Nephron (organoid): ENCODE data around the gene SLC22A31.
"Not testable (repeated sequence)": the region's sequence is repeated elsewhere in the genome, so short reads cannot be mapped to it uniquely, and the experiment has no call there.

Source experiments
- H3K27ac Mint-ChIP-seq, 3 experiments: 2 replicates each; pipeline ENCODE4 v1.8.0; 2020; ENCODE audit warnings: mixed read lengths in 3 of 3, mild to moderate bottlenecking in 2 of 3, moderate library complexity in 1 of 3
- H3K27me3 Mint-ChIP-seq: 2 replicates; pipeline ENCODE4 v1.8.0; 2021; ENCODE audit warnings: low read depth, mild to moderate bottlenecking, moderate library complexity, mixed read lengths
- H3K36me3 Mint-ChIP-seq: 2 replicates; pipeline ENCODE4 v1.8.0; 2020; ENCODE audit warnings: low read depth, mixed read lengths
- H3K4me1 Mint-ChIP-seq: 2 replicates; pipeline ENCODE4 v1.8.0; 2020; ENCODE audit warnings: mixed read lengths
- H3K4me3 Mint-ChIP-seq, 3 experiments: 2 replicates each; pipeline ENCODE4 v1.8.0; 2020; ENCODE audit warnings: mild to moderate bottlenecking in 3 of 3, mixed read lengths in 3 of 3, moderate library complexity in 2 of 3
- H3K9me3 Mint-ChIP-seq: 2 replicates; pipeline ENCODE4 v1.8.0; 2020; ENCODE audit warnings: mixed read lengths
- TF ChIP-seq, protein P1 (sequence below), 3 experiments: fragments of 200-600 bp; sonication (generic); IDR thresholded peaks; one replicate each; pipeline ENCODE4 v1.5.0; 2021; ENCODE audit warnings: antibody characterized with exemption in 3 of 3; ENCODE audit not compliant: unreplicated experiment in 3 of 3

Gene SLC22A31

DNA sequence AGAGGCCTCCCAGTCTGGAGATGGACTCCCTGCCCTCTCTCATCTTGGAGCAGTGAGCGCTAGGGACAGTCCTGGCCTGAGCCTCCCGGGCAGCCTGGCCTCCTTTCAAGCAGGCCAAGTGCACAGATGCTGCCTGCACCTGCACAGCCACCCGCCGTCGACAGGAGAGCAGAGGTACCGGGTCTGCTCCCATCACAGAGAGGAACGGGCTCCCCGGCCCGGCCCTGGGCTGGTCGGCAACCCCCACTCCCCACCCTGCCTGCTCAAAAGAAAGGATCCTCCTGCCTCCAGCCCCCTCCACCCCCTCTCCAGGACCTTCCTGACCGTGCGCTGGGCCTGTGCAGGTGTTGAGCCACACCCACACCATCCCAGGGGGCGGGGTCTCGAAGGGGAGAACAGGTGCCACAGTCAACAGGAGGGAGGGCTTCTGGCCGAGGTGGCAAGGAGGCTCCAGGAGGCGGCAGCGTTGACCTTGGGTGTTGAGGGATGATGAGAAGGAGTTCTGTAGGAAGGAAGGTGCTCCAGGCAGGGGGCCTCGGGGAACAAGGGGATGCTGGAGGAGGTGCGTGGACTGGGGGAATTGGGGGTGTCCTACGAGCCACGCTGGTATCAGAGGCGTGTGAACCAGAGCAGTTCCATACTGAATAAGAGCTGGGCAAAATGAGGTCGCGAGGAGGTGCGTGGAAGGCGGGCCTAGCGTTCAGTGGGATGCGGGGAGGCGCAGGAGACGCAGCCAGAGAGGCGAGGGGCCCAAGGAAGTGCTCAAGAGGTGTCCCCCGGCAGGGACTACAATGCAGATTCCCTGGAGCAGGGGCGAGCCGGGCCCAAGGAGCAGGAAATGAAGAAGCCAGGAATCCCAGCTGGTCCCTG, 29.8 kb downstream of the SLC22A31 start:
- peaks cover 18% of the 10 kb centered on the region for H3K27me3 Mint-ChIP-seq
- H3K27ac Mint-ChIP-seq = no peak overlapping the region
- no peaks in the 10 kb centered on the region for H3K9me3 Mint-ChIP-seq
- no peaks in the 10 kb centered on the region for H3K36me3 Mint-ChIP-seq
- TF ChIP-seq, protein P1, sequence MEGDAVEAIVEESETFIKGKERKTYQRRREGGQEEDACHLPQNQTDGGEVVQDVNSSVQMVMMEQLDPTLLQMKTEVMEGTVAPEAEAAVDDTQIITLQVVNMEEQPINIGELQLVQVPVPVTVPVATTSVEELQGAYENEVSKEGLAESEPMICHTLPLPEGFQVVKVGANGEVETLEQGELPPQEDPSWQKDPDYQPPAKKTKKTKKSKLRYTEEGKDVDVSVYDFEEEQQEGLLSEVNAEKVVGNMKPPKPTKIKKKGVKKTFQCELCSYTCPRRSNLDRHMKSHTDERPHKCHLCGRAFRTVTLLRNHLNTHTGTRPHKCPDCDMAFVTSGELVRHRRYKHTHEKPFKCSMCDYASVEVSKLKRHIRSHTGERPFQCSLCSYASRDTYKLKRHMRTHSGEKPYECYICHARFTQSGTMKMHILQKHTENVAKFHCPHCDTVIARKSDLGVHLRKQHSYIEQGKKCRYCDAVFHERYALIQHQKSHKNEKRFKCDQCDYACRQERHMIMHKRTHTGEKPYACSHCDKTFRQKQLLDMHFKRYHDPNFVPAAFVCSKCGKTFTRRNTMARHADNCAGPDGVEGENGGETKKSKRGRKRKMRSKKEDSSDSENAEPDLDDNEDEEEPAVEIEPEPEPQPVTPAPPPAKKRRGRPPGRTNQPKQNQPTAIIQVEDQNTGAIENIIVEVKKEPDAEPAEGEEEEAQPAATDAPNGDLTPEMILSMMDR (IDR thresholded peaks at IDR 0.05; ENCODE audit: unreplicated experiment in 3 of 3) = no peak
- H3K4me1 Mint-ChIP-seq = peaks cover 10% of the 10 kb centered on the region
- H3K4me3 Mint-ChIP-seq = peak overlapping the region; percentile 71 to 81 (median 72)

DNA sequence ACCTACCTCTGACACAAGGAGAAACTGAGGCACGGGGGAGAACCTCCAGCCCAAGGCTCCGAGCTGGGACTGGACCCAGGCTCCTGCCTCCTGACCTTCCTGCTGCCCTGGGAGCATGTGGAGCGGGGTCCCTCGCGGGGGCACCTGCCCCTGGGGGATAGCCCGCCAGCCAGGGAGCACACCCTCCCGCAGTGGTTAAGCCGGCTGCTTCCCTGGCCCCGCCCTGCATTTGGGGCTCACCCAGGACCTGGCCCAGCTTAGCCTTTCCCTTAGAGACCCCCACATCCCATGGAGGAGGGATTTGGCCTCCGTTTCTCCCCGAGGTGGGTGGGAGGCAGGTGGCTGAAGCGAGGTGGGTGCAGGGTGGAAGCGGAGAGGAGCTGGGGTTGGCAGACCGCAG, 30.6 kb downstream of the SLC22A31 start:
- peaks cover 10% of the 10 kb centered on the region for H3K4me1 Mint-ChIP-seq
- no peak overlapping the region for H3K4me3 Mint-ChIP-seq
- H3K27ac Mint-ChIP-seq = no peak overlapping the region
- H3K27me3 Mint-ChIP-seq = peaks cover 18% of the 10 kb centered on the region
- TF ChIP-seq, protein P1 (IDR thresholded peaks at IDR 0.05; ENCODE audit: unreplicated experiment in 3 of 3) = no peak
- H3K36me3 Mint-ChIP-seq = no peaks in the 10 kb centered on the region
- H3K9me3 Mint-ChIP-seq = no peaks in the 10 kb centered on the region

DNA sequence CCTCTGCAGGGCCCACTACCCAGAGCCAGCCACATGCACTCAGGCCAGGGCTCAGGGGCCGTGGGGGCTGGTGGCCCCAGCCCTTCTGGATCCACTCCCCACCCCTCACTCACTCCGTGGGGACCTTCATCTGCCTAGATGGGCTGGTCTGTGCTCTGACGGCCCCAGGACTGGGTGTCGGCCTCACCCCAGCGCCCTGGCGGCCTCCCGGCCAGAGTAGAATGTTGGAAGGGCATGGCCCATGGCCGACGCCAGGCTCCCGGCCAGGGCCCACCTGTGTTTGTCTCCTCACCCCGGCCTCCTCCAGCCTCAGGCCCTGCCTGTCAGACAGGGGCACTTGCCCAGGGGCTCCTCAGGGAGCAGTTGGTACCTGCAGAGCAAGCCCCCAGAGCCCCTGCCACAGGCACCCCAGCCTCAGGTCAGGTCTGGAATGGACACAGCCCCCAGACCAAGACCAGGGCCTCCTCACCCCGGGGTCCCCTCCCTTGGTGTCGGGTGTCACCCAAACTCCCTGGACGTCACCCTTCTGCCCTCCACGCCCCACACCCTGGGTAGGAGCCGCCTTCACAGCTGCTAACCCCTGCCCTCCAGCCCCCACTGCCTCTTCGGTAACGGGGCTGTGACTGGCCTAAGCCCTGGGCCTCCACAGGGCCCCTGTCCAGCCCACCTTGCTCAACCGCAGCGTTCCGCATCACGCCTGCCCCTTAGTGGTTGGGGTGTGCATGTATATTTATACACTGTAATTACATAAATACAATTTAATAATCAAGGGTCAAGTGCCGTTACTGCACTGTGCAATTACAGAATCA, 31.8 kb downstream of the SLC22A31 start:
- TF ChIP-seq, protein P1 (IDR thresholded peaks at IDR 0.05; ENCODE audit: unreplicated experiment in 3 of 3) = peak in 1 of 3 experiments; percentile 21
- no peak overlapping the region for H3K4me3 Mint-ChIP-seq
- H3K36me3 Mint-ChIP-seq = no peaks in the 10 kb centered on the region
- peaks cover 11% of the 10 kb centered on the region for H3K4me1 Mint-ChIP-seq
- H3K27ac Mint-ChIP-seq = no peak overlapping the region
- H3K27me3 Mint-ChIP-seq = peaks cover 18% of the 10 kb centered on the region
- H3K9me3 Mint-ChIP-seq = no peaks in the 10 kb centered on the region

DNA sequence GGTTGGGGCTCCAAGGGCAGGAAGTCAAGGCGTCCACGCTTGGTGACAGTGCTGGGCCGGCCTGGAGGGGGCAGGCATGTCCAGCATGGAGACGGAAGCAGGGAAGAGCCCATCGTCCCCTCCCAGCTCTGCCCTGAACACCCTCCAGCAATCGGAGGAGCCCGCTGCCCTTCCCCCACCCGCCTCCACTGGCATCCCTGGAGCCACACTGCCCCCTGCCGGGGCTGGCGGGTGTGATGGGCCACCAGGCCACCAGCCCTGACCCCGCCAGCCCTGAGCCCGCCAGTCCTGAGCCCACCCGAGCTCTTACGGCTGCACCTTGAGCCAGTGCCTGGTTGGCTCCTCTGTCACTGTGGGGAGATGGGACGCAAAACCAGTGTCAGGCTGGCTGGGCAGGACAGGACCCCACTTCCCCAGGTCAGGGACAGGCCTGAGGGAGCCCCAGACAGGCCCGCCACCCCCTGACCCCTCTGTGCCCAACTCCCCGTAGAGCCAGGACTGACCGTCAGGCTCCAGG, 32.9 kb downstream of the SLC22A31 start:
- TF ChIP-seq, protein P1 (IDR thresholded peaks at IDR 0.05; ENCODE audit: unreplicated experiment in 3 of 3) = peak; percentile 83 to 89 (median 88)
- no peaks in the 10 kb centered on the region for H3K9me3 Mint-ChIP-seq
- no peaks in the 10 kb centered on the region for H3K36me3 Mint-ChIP-seq
- no peak overlapping the region for H3K27ac Mint-ChIP-seq
- H3K4me1 Mint-ChIP-seq = peaks cover 11% of the 10 kb centered on the region
- peaks cover 16% of the 10 kb centered on the region for H3K27me3 Mint-ChIP-seq
- H3K4me3 Mint-ChIP-seq = no peak overlapping the region

DNA sequence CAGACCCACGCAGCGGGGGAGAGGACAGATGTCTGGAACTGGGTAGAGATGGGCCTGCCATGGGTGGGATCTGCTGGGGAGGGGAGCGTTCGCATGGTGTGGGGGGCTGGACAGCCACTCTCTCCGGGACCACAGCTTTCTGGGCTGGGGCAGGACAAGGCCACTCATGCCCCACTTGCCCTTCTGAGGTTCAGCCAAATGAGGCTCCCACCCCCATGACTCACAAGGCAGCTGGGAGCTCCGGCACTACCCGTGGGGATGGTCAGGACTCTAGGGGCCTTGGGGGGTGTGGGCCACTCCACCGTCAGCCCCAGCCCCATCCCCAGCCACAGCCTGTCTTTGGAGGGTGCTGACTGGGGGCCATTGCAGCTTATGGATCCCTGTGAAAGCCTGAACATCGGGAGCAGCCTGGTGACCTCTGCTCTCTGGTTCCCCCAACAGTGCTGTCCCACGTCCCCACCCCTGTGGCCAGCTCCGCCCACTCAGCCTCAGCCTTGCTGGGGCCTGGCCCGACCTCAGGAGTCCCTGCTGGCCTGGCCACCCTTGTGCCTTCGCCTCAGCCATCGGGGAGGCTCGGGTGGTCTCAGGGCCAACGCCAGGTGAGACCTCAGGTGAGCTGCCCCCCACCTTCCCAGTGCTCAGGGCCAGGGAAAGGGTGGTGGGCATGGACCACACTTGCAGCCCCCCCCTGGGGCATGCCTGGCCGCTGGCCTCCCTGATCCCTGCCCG, 33.5 kb downstream of the SLC22A31 start:
- Mint-ChIP-seq H3K4me3 (peak overlapping the region in 1 of 3 experiments; percentile 56), H3K27me3 (peaks cover 21% of the 10 kb centered on the region), H3K36me3 (no peaks in the 10 kb centered on the region), H3K4me1 (peaks cover 11% of the 10 kb centered on the region), H3K27ac (no peak overlapping the region), H3K9me3 (no peaks in the 10 kb centered on the region)
- TF ChIP-seq, protein P1 (IDR thresholded peaks at IDR 0.05; ENCODE audit: unreplicated experiment in 3 of 3) = no peak

DNA sequence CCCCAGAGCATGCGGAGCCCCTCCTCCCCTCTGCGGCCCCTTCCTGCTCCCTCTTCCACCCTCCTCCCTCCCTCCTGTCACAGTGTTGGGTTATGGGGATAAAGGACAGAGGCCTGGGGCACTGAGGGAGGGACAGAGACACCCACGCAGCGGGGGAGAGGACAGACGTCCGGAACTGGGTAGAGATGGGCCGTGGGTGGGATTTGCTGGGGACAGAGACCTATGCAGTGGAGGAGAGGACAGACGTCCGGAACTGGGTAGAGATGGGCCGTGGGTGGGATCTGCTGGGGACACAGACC, 34.7 kb downstream of the SLC22A31 start:
- H3K27ac Mint-ChIP-seq, H3K4me1 Mint-ChIP-seq, H3K9me3 Mint-ChIP-seq, H3K36me3 Mint-ChIP-seq: not testable (repeated sequence)
- Mint-ChIP-seq H3K4me3 (peak overlapping the region in 1 of 3 experiments; percentile 60), H3K27me3 (peaks cover 21% of the 10 kb centered on the region)
